ENCODE measurements around the gene CEP128.

Gene CEP128

GRCh38 chr14:80948291-80948690, 6.8 kb upstream of the CEP128 start:
- Histone ChIP-seq H3K4me2 (ENCODE audit: low read length) (no peak overlapping the region), H4K20me1 (ENCODE audit: control insufficient read depth, insufficient read depth, low read depth, low read length) (no peaks in the 10 kb centered on the region), H3K4me3 (ENCODE audit: low read length) (no peak overlapping the region), H3K9me3 (ENCODE audit: control insufficient read depth, insufficient read depth, low read length) (no peaks in the 10 kb centered on the region), H3K4me1 (ENCODE audit: control insufficient read depth, low read length) (no peaks in the 10 kb centered on the region), H3K79me2 (ENCODE audit: control insufficient read depth, low read length) (no peaks in the 10 kb centered on the region), H3K27me3 (ENCODE audit: control insufficient read depth, low read length) (peaks cover 3% of the 10 kb centered on the region; the same call in 1 of the 2 replicates), H3K9me2 (replicated peaks; ENCODE audit: control insufficient read depth, low read length) (no peaks in the 10 kb centered on the region), H3K36me3 (ENCODE audit: control insufficient read depth, low read length) (no peaks in the 10 kb centered on the region), H3K27ac (ENCODE audit: low read depth, low read length) (no peak overlapping the region), H3F3A (ENCODE audit: control insufficient read depth, insufficient read depth) (no peaks in the 10 kb centered on the region)
- TF ChIP-seq, protein P1, sequence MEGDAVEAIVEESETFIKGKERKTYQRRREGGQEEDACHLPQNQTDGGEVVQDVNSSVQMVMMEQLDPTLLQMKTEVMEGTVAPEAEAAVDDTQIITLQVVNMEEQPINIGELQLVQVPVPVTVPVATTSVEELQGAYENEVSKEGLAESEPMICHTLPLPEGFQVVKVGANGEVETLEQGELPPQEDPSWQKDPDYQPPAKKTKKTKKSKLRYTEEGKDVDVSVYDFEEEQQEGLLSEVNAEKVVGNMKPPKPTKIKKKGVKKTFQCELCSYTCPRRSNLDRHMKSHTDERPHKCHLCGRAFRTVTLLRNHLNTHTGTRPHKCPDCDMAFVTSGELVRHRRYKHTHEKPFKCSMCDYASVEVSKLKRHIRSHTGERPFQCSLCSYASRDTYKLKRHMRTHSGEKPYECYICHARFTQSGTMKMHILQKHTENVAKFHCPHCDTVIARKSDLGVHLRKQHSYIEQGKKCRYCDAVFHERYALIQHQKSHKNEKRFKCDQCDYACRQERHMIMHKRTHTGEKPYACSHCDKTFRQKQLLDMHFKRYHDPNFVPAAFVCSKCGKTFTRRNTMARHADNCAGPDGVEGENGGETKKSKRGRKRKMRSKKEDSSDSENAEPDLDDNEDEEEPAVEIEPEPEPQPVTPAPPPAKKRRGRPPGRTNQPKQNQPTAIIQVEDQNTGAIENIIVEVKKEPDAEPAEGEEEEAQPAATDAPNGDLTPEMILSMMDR (IDR thresholded peaks at IDR 0.05; ENCODE audit: low read depth, low read length, poor library complexity, severe bottlenecking): no peak
- no peak for TF ChIP-seq EZH2phosphoT487 (IDR thresholded peaks at IDR 0.05; ENCODE audit: borderline replicate concordance, low read length)

- Histone ChIP-seq H3K9me3 (ENCODE audit: control insufficient read depth, insufficient read depth, low read length) (no peaks in the 10 kb centered on the region), H4K20me1 (ENCODE audit: control insufficient read depth, insufficient read depth, low read depth, low read length) (no peaks in the 10 kb centered on the region), H3K27ac (ENCODE audit: low read depth, low read length) (no peak overlapping the region), H3K4me3 (ENCODE audit: low read length) (no peak overlapping the region), H3K9me2 (replicated peaks; ENCODE audit: control insufficient read depth, low read length) (no peaks in the 10 kb centered on the region), H3K79me2 (ENCODE audit: control insufficient read depth, low read length) (no peaks in the 10 kb centered on the region; the same call in 1 of the 2 replicates), H3K36me3 (ENCODE audit: control insufficient read depth, low read length) (no peaks in the 10 kb centered on the region), H3F3A (ENCODE audit: control insufficient read depth, insufficient read depth) (no peaks in the 10 kb centered on the region), H3K27me3 (ENCODE audit: control insufficient read depth, low read length) (peaks cover 1% of the 10 kb centered on the region; the same call in 1 of the 2 replicates), H3K4me2 (ENCODE audit: low read length) (no peak overlapping the region), H3K4me1 (ENCODE audit: control insufficient read depth, low read length) (peaks cover 9% of the 10 kb centered on the region)
- no peak for TF ChIP-seq EZH2phosphoT487 (IDR thresholded peaks at IDR 0.05; ENCODE audit: borderline replicate concordance, low read length)
- TF ChIP-seq, protein P1 (IDR thresholded peaks at IDR 0.05; ENCODE audit: low read depth, low read length, poor library complexity, severe bottlenecking): no peak
Observed at GRCh38 chr14:80946797-80947196, 5.3 kb upstream of the CEP128 start.

DNA sequence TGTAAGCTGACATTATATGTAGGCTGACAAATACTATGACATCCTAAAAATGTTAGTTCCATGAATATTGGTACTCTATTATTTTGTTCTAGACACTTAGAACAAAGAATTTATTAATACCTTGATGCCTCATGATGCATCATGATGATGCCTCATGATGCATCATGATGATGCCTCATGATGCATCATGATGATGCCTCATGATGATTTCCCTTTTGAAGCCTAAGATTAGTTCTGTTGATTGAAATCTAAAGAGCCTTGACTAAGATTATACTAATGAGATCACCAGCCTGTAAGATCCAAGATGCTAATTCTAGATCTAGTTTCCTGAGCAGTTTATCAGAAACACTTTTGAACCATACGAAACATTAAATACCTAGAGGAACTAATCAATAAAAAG, 4.6 kb upstream of the CEP128 start:
- Histone ChIP-seq H3K9me3 (ENCODE audit: control insufficient read depth, insufficient read depth, low read length) (no peaks in the 10 kb centered on the region), H3K36me3 (ENCODE audit: control insufficient read depth, low read length) (no peaks in the 10 kb centered on the region), H3K27me3 (ENCODE audit: control insufficient read depth, low read length) (no peaks in the 10 kb centered on the region), H3K4me3 (ENCODE audit: low read length) (no peak overlapping the region), H3K79me2 (ENCODE audit: control insufficient read depth, low read length) (peaks cover 3% of the 10 kb centered on the region), H3K27ac (ENCODE audit: low read depth, low read length) (no peak overlapping the region), H3K9me2 (replicated peaks; ENCODE audit: control insufficient read depth, low read length) (no peaks in the 10 kb centered on the region), H3K4me1 (ENCODE audit: control insufficient read depth, low read length) (peaks cover 9% of the 10 kb centered on the region), H3F3A (ENCODE audit: control insufficient read depth, insufficient read depth) (no peaks in the 10 kb centered on the region), H4K20me1 (ENCODE audit: control insufficient read depth, insufficient read depth, low read depth, low read length) (no peaks in the 10 kb centered on the region), H3K4me2 (ENCODE audit: low read length) (no peak overlapping the region)
- TF ChIP-seq EZH2phosphoT487 (IDR thresholded peaks at IDR 0.05; ENCODE audit: borderline replicate concordance, low read length): no peak
- TF ChIP-seq, protein P1 (IDR thresholded peaks at IDR 0.05; ENCODE audit: low read depth, low read length, poor library complexity, severe bottlenecking): no peak
